22Rv1 (cell line): ENCODE data around the gene GRHPR.

ENCODE experiments used
- H3K27ac ChIP-seq: fragments of 450-650 bp; 2 replicates; pipeline ENCODE4 v1.5.1; 2017
- CTCF ChIP-seq: fragments of 450-650 bp; IDR thresholded peaks from 2 replicates; pipeline ENCODE4 v1.5.1; 2017; ENCODE audit warnings: mild to moderate bottlenecking
- ZFX ChIP-seq: fragments of 450-650 bp; IDR thresholded peaks from 2 replicates; pipeline ENCODE4 v1.6.1; 2017; ENCODE audit warnings: antibody characterized with exemption, borderline replicate concordance

Gene GRHPR

GRCh38 chr9:37485389-37486255 lies 63.1 kb downstream of the GRHPR start, which contains the start of gene POLR1E:
POLR1E (plus strand) TSS chr9:37485948; CDS start chr9:37486048, 100 bp downstream.
- TF ChIP-seq CTCF: no peak
- H3K27ac ChIP-seq: peak within 1 kb of the TSS; percentile 76

DNA sequence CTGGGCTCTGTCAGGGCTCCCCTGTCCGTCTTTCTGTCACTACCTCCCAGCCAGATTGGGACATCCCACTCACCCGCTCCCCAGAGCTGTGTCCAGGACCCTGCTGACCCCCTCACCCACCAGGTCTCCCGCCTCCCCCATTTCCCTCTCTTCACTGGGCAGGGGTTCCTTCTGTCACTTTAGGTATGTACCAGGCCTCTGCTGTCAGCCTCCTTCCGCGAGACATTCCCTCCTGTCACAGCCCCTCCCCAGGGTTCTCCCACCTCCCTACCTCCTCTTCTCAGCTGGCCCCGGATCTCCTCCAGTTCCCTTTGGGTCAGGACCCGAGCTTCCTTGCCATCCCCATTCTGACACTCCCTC lies 63.7 kb downstream of the GRHPR start:
- TF ChIP-seq ZFX (no peak), CTCF (no peak)
- peak overlapping the region; percentile 76 for H3K27ac ChIP-seq
